LNCAP (cell line): ENCODE measurements around the gene KDM6A.

ENCODE experiments used
- CTCF ChIP-seq: fragments of 450-650 bp; IDR thresholded peaks from 2 replicates; pipeline ENCODE4 v1.5.1; 2017; ENCODE audit warnings: mild to moderate bottlenecking

Gene KDM6A

GRCh38 chrX:44970709-44971108 lies 97.7 kb downstream of the KDM6A start:
- TF ChIP-seq CTCF, result no peak

GRCh38 chrX:44971674-44972073 lies 98.7 kb downstream of the KDM6A start:
- no peak for TF ChIP-seq CTCF

- no peak for TF ChIP-seq CTCF
Measured at GRCh38 chrX:44972132-44972531, 99.1 kb downstream of the KDM6A start.

- TF ChIP-seq CTCF, result no peak
Measured at GRCh38 chrX:44973420-44973932, 100.5 kb downstream of the KDM6A start.

GRCh38 chrX:44974451-44974850 lies 101.5 kb downstream of the KDM6A start:
- no peak for TF ChIP-seq CTCF

GRCh38 chrX:44975666-44976263 lies 102.8 kb downstream of the KDM6A start:
- TF ChIP-seq CTCF, result no peak

GRCh38 chrX:44978976-44979375 lies 106.0 kb downstream of the KDM6A start:
- TF ChIP-seq CTCF, result no peak

GRCh38 chrX:44980403-44980802 lies 107.4 kb downstream of the KDM6A start:
- TF ChIP-seq CTCF, result no peak
